Spinal cord (tissue), 10 donors: Measurements from ENCODE around the gene METRNL. TPM values are rescaled to one million over a fixed set of nuclear protein-coding genes. Genes with fewer than 3 reads are reported as not detected.
"Not testable (repeated sequence)": the region's sequence is repeated elsewhere in the genome, so short reads cannot be mapped to it uniquely, and the experiment has no call there.

ENCODE experiments used
- DNase-seq, 6 donors: peaks; one replicate each; pipeline versions ENCODE4 v3.0.0 to v3.0.0-alpha.2; 2013 to 2015; ENCODE audit warnings: low spot score in 6 of 6, low read depth in 4 of 6
- H3K27ac ChIP-seq: one replicate; pipeline ENCODE4 v1.5.1; 2013; ENCODE audit warnings: low read depth, low read length, control low read depth
- H3K27me3 ChIP-seq: one replicate; pipeline ENCODE4 v1.6.1; 2013; ENCODE audit warnings: low read length; ENCODE audit not compliant: control insufficient read depth, insufficient read depth
- H3K36me3 ChIP-seq: one replicate; pipeline ENCODE4 v1.6.1; 2013; ENCODE audit warnings: low read length; ENCODE audit not compliant: control insufficient read depth, insufficient read depth
- H3K4me1 ChIP-seq: one replicate; pipeline ENCODE4 v1.6.1; 2013; ENCODE audit warnings: low read length; ENCODE audit not compliant: control insufficient read depth, insufficient read depth
- H3K4me3 ChIP-seq: one replicate; pipeline ENCODE4 v1.5.1; 2013; ENCODE audit warnings: low read depth, low read length, control low read depth
- H3K9me3 ChIP-seq: one replicate; pipeline ENCODE4 v1.6.1; 2013; ENCODE audit warnings: low read length; ENCODE audit not compliant: control insufficient read depth, insufficient read depth
- WGBS: methylation state at CpG from one replicate; pipeline ENCODE4 v1.1.5; 2013; ENCODE audit warnings: missing lambda C conversion rate; ENCODE audit not compliant: insufficient coverage; 5-methylcytosine and 5-hydroxymethylcytosine counted together
- long read RNA-seq, 4 donors: transcript quantifications; one replicate each; lab custom pipeline, GENCODE V29; 2026
- polyA plus RNA-seq, 2 donors: library from polyadenylated mRNA; unstranded; fragments of 120-200 nt; gene quantifications; one replicate each; pipeline ENCODE4 v1.2.1, GENCODE V29; 2013; ENCODE audit not compliant: insufficient read length in 2 of 2
- total RNA-seq, 2 donors: library from RNA; depleted of rRNA in 1 of 2; stranded (reverse); fragments of 120-200 nt in 1 of 2; fragments of >200 nt in 1 of 2; gene quantifications; one replicate each; pipeline versions ENCODE4 v1.2.3 to v1.2.4, GENCODE V29; 2013 to 2014
- donor health status: healthy.

Gene METRNL, protein sequence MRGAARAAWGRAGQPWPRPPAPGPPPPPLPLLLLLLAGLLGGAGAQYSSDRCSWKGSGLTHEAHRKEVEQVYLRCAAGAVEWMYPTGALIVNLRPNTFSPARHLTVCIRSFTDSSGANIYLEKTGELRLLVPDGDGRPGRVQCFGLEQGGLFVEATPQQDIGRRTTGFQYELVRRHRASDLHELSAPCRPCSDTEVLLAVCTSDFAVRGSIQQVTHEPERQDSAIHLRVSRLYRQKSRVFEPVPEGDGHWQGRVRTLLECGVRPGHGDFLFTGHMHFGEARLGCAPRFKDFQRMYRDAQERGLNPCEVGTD
- total RNA-seq (100 to 1,000 TPM in 1 of 2 donors, 10 to 100 TPM in 1; 35.7 to 133 TPM), polyA plus RNA-seq (10 to 100 TPM; 36.0 to 59.6 TPM)
- long read RNA-seq, donor 1, transcript METRNL-201 (4 exons, 1,605 nt), result major isoform, 23 of 24 reads
- long read RNA-seq, donor 1, partial matches to known transcripts, result 0 of 24 reads
- long read RNA-seq, donor 1, other reads (novel, unspliced or antisense), result 0 of 24 reads
- long read RNA-seq, donor 2, partial matches to known transcripts, result 0 of 2 reads
- long read RNA-seq, donor 2, other reads (novel, unspliced or antisense), result 0 of 2 reads
- long read RNA-seq, donor 3, transcript METRNL-201 (4 exons, 1,605 nt), result major isoform, 7 of 10 reads
- long read RNA-seq, donor 3, partial matches to known transcripts, result 0 of 10 reads
- long read RNA-seq, donor 3, other reads (novel, unspliced or antisense), result 0 of 10 reads
- long read RNA-seq, donor 4, transcript METRNL-201 (4 exons, 1,605 nt), result major isoform, 12 of 13 reads
- long read RNA-seq, donor 4, partial matches to known transcripts, result 0 of 13 reads
- long read RNA-seq, donor 4, other reads (novel, unspliced or antisense), result 0 of 13 reads

DNA sequence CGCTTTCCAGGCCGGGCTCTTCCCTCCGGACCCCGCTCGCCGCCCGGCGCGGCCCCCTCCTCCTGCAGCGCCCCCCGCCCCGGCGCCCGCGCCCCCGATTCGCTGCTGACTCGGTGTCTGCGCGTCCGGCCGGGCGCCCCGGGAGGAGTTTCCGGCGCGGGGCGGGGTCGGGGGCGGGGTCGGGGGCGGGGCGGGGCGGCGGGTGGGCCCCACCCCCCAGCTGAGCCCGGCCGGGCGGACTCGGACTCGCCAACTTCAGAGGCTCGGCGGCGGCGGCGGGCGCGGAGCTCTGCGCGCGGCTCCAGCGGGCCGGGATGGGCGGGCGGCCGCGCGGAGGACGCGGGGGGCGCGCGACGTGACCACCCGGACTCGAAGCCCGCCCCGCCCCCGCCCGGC is at the start of gene METRNL:
Gene METRNL (plus strand): TSS at position 258 of the 396 bp plus-strand sequence. CDS start 207 bp downstream, outside the sequence.
- Histone ChIP-seq H3K9me3 (no peaks in the 10 kb centered on the region), H3K27ac (no peak within 1 kb of the TSS), H3K27me3 (peaks cover 6% of the 10 kb centered on the region), H3K4me1 (peaks cover 37% of the 10 kb centered on the region), H3K36me3 (peaks cover 15% of the 10 kb centered on the region), H3K4me3 (peak within 1 kb of the TSS; percentile 27)
- DNase-seq, result peak in 3 of 6 donors; percentile 45 to 84 (median 82)
- WGBS, result under 1% methylated on average over 68 of the region's 69 CpGs

DNA sequence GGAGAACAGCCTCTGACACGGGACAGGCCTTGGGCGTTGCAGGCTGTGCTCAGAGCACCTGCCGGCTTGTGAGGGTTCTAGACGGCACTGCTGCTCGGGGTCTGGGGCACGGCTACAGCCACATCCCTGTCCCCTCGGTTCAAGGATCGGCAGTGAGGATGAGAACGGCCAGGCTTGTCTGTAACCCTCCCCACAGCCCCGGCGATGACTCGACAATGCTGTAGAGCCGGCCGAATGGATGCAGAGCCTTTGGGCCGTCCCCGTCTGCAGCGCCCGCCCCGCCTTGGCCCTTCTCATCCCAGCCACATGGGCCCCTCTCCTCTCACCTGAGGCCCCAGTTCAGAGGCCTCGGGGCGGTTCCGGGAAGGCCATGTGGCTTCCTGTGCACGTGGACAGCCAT is 49.0 kb upstream of the METRNL start:
- no peaks in the 10 kb centered on the region for H3K27me3 ChIP-seq
- no peak overlapping the region for H3K4me3 ChIP-seq
- DNase-seq, result no peak
- H3K36me3 ChIP-seq, result peaks cover 41% of the 10 kb centered on the region
- no peaks in the 10 kb centered on the region for H3K4me1 ChIP-seq
- WGBS, result 87% methylated on average over 21 of the region's 23 CpGs
- no peaks in the 10 kb centered on the region for H3K9me3 ChIP-seq
- H3K27ac ChIP-seq, result no peak overlapping the region

DNA sequence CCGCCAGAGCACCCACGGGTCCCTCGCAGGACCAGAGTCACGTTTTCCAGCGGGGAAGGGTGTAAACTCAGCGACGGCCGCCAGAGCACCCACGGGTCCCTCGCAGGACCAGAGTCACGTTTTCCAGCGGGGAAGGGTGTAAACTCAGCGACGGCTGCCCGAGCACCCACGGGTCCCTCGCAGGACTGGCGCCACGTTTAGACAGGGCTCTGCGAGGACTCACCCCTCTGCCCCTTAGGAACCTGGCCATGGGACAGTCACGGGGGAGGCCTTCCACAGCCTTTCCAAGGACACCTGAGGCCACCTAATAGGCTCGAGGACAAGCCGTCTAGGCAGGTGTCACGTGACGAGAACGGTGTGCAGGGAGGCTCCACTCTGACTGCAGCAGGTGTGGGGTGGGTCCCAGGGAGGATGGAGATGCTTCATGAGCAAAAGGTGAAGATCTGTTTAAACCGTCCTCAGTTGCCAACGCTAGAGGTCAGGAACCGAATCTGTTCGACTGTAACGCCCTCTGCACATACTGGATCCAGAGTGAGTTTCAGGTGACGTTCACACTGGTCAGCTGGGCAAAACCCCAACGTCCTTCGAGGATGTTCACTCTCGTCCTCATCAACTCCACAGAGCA is 48.0 kb upstream of the METRNL start:
- WGBS, result 96% methylated on average over 35 of the region's 35 CpGs

DNA sequence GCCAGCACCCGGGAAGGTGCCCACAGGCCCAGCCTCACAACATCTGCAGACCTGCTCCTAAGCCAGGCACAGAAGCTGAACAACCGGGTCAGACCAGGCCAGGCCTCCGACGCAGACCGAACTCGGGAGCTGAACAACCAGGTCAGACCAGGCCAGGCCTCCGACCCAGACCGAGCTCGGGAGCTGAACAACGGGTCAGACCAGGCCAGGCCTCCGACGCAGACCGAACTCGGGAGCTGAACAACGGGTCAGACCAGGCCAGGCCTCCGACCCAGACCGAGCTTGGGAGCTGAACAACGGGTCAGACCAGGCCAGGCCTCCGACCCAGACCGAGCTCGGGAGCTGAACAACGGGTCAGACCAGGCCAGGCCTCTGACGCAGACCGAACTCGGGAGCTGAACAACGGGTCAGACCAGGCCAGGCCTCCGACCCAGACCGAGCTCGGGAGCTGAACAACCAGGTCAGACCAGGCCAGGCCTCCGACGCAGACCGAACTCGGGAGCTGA is 47.4 kb upstream of the METRNL start:
- not testable (repeated sequence) for DNase-seq, H3K9me3 ChIP-seq, H3K4me3 ChIP-seq, H3K27ac ChIP-seq, H3K4me1 ChIP-seq, H3K27me3 ChIP-seq
- H3K36me3 ChIP-seq, result peaks cover 45% of the 10 kb centered on the region
- WGBS, result 95% methylated on average over 21 of the region's 33 CpGs

More for the DNA sequence above, 48.0 kb upstream of the METRNL start:
- Histone ChIP-seq H3K27ac (no peak overlapping the region), H3K36me3 (peaks cover 46% of the 10 kb centered on the region), H3K4me1 (peaks cover under 1% of the 10 kb centered on the region), H3K9me3 (no peaks in the 10 kb centered on the region), H3K4me3 (no peak overlapping the region), H3K27me3 (no peaks in the 10 kb centered on the region)
- no peak for DNase-seq

DNA sequence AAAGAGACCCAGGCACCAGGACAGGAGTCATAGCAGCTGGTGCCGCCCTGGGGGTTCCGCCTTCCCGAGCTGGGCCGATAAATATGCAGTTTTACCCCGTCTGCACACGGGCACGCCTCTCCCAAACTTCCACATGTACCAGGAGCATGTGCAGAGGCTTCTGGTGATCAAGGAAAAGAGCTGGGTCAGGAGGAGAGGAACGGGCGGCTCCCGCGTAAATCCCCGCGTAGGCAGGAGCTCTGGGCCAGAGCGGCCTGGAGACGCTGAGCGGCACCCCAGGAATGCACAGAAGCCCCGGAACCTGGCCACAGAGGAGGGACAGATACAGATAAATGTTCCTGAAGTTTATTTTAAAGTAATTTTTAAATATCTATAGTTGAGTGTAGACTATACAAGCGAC is 46.6 kb upstream of the METRNL start:
- WGBS, result 96% methylated on average over 11 of the region's 18 CpGs
- Histone ChIP-seq H3K27me3 (no peaks in the 10 kb centered on the region), H3K4me1 (peaks cover 12% of the 10 kb centered on the region), H3K4me3 (no peak overlapping the region), H3K9me3 (no peaks in the 10 kb centered on the region), H3K27ac (no peak overlapping the region), H3K36me3 (peaks cover 50% of the 10 kb centered on the region)
- DNase-seq, result no peak

DNA sequence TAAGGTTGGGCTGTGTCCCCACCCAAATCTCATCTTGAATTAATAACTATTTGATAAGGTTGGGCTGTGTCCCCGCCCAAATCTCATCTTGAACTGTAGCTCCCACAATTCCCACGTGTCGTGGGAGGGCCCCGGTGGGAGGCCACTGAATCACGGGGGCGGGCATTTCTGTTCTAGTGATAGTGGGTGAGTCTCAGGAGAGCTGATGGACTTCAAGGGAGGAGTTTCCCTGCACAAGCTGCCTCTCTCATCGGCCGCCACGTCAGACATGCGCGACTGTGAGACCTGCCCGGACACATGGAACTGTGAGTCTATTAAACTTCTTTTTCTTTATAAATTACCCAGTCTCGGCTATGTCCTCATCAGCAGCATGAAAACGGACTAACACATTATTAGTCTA is 44.9 kb upstream of the METRNL start:
- H3K27me3 ChIP-seq, result no peaks in the 10 kb centered on the region
- H3K4me1 ChIP-seq, result peaks cover 13% of the 10 kb centered on the region
- 95% methylated on average over 3 of the region's 14 CpGs for WGBS

DNA sequence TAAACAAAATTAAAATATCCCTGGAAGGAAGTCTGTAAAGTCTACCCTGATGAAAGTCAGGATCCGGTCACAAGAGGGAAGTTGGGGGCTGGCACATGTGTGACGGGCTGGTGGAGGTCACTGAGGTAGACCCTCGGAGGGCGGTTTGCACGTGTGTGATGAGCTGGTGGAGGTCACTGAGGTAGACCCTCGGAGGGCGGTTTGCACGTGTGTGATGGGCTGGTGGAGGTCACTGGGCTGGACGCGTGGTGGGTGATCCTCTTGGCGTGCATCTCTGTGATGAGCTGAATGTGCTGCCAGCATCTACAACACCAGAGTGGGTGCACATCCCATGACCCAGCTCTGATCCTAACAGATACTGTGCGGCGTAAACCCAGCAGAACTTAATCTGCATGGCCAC is 43.7 kb upstream of the METRNL start:
- H3K36me3 ChIP-seq, result peaks cover 42% of the 10 kb centered on the region
- 80% methylated on average over 10 of the region's 13 CpGs for WGBS

More for the DNA sequence above, 44.9 kb upstream of the METRNL start:
- Histone ChIP-seq H3K9me3 (no peaks in the 10 kb centered on the region), H3K27ac (no peak overlapping the region), H3K4me3 (no peak overlapping the region), H3K36me3 (peaks cover 47% of the 10 kb centered on the region)
- DNase-seq, result no peak

DNA sequence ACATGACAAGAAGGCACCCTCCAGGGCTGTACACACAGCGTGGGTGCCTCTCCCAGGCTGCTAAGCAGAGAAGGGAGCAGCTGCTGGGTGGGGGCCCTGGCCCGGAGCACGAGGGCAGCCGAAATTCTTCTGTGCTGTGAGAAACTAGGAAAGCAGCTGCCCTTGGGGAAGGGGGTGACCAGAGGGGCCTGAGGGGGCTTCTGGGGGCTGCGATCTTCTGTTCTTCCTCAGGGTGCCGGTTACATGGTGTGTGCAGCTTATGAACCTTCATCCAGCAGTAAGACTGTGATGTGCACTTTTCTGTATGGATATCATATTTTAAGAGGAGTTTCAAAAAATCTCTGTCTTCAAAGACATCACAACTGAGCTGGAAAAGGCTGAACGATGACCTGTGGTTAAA is 43.2 kb upstream of the METRNL start:
- DNase-seq, result no peak
- Histone ChIP-seq H3K4me1 (peaks cover 13% of the 10 kb centered on the region), H3K27me3 (no peaks in the 10 kb centered on the region), H3K36me3 (peaks cover 39% of the 10 kb centered on the region), H3K27ac (no peak overlapping the region), H3K9me3 (no peaks in the 10 kb centered on the region), H3K4me3 (no peak overlapping the region)
- WGBS, result 94% methylated on average over 7 of the region's 7 CpGs

More for the DNA sequence above, 43.7 kb upstream of the METRNL start:
- no peak overlapping the region for H3K27ac ChIP-seq
- H3K4me3 ChIP-seq, result no peak overlapping the region
- no peak for DNase-seq
- H3K4me1 ChIP-seq, result peaks cover 13% of the 10 kb centered on the region
- H3K27me3 ChIP-seq, result no peaks in the 10 kb centered on the region
- H3K9me3 ChIP-seq, result no peaks in the 10 kb centered on the region

DNA sequence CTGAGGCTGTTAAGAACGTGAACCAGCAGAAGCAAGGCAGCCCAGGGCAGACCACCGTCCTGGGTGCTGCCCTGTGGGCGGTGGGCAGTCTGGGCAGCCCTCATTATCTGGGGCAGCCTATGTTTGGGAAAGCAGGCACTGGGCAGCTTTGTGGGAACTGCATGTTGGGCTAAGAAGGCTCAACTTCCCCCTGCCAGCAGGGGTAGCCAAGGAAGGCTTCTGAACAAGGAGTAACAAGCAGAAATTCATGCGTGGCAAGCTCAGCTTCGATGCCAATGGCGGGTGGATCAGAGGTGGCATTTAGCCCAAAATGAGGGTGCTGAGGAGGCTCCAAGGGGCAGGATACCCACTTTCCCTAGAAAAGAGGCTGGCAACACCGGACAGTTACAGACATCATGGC is 42.7 kb upstream of the METRNL start:
- H3K27ac ChIP-seq, result no peak overlapping the region

More for the DNA sequence above, 42.7 kb upstream of the METRNL start:
- Histone ChIP-seq H3K27me3 (no peaks in the 10 kb centered on the region), H3K36me3 (peaks cover 34% of the 10 kb centered on the region), H3K9me3 (no peaks in the 10 kb centered on the region), H3K4me1 (peaks cover 13% of the 10 kb centered on the region), H3K4me3 (no peak overlapping the region)
- no peak for DNase-seq
- WGBS, result 75% methylated on average over 7 of the region's 7 CpGs
